ENCODE results near the gene LRRN4.
A peak's percentile ranks its signal among the peaks of the same experiment; 100 is the strongest.

Gene LRRN4

DNA sequence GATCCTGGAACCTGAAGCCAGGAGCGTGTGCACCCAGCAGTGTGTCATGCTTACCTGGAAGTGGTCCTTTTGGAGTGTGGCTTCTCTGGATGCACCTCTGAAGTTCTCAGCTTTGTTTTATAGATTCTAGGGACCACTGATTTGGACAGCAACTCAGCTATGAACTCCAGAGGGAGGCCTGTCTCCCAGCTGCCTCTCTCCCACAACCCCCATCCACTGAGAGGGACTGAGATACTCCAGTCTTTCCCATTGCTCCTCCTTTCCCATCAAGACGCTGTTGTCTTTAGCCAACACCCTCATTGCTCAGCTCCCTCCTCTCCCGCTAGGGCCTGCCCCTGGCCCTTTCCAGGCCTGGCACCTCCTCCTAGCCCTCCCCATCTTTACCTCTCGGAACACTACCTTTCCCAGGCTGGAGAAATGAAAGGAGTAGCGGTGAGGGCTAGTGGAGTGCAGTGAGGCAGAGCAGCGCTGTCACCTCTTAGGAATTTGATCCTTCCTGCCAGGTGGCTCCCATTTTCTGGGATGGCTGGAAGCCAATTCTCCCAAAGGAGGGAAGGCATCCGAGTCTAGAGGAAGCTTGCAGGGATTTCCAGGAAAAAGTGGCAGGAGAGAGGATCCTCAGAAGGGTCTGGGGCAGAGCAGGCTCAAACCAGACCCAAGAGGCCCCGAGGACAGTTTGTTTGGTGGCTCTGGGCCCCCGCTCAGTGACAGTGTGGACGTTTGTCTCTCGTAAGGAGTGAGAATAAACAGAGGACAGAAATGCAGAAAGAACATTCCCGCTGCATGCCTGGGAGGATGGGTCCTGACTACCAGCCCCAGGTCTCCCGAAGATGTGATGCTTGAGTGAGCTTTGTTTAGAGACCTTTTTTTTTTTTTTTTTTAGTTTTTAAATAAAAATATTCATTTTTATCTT is at the start of gene LRRN4:
Gene LRRN4 (minus strand): TSS at position 285 of the 913 bp plus-strand sequence. CDS start 1,261 bp downstream, outside the sequence.
- DNase-seq (ENCODE audit: low spot score): peak; percentile 32

DNA sequence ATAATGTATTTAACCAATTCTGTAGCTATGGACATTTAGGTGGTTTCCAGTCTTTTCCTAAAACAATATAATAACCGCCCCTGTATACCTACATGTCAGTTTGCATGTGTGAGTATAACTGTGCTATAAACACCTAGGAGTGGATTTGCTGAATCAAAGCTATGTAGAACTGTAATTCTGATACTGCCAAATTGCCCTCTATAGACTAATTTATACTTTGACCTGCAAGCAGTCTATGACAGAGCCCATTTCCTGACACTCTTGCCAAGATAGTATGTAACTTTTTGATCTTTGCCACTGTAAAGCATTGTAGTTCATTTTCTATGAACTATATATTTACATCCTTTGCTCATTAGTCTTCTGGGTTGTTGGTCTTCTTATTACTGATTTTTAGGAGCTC is 49.4 kb upstream of the LRRN4 start:
- DNase-seq (ENCODE audit: low spot score): no peak

DNA sequence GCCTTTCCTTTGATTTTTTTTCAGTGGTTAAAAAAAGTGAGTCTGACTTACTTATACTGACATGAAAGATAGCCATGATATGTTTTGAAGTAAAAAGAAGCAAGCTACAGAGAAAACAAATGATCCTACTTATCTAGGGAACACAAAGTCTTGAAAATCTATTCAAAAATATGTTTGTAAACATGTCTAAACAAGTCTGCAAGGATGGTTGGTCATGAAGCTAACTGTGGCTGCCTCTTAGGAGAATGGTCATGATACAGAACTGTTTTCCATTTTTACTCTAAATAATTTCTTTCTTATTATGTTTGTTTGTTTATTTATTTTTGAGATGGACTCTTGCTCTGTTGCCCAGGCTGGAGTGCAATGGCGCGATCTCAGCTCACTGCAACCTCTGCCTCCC is 47.5 kb upstream of the LRRN4 start:
- DNase-seq (ENCODE audit: low spot score): no peak

DNA sequence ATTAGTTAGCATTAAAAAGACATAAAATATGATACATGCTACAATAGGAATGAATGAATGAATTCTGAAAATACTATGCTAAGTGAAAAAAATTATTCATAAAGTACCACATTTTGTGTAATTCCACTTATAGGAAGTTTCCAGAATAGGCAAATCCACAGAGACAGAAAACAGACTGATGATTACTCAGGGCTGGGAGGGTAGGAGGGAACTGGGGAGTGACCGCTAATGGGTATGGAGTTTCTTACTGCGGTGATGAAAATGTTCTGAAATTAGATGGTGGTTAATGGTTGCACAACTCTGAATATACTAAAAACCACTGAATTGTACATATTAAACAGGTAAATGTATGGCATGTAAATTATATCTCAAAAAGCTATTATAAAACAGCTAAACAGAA is 46.4 kb upstream of the LRRN4 start:
- DNase-seq (ENCODE audit: low spot score): no peak

- DNase-seq (ENCODE audit: low spot score): no peak
Observed at GRCh38 chr20:6099819-6100218, 46.0 kb upstream of the LRRN4 start.

- no peak for DNase-seq (ENCODE audit: low spot score)
Observed at GRCh38 chr20:6095409-6095808, 41.5 kb upstream of the LRRN4 start.

GRCh38 chr20:6094565-6094964 is 40.7 kb upstream of the LRRN4 start:
- DNase-seq (ENCODE audit: low spot score): no peak

- DNase-seq (ENCODE audit: low spot score): no peak
Observed at GRCh38 chr20:6094063-6094462, 40.2 kb upstream of the LRRN4 start.

- no peak for DNase-seq (ENCODE audit: low spot score)
Observed at GRCh38 chr20:6091661-6092060, 37.8 kb upstream of the LRRN4 start.

DNA sequence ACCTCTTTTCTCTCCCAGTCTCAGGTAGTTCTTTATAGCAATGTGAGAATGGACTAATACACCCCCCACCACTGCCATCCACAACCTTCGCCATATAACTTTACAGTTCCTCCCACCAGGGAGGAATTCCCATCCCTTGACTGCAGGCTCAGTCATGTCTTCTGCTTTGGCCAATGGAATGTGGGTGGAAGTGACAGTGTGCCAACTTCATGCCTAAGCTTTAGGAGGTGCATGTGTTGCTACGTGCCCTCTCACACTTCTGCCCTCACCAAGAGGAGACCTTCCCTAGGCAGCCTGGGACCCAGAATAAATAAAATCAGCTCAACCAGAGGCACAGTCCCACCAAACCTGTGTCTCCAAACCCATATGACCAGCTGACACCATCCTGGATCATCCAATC is 33.0 kb upstream of the LRRN4 start:
- DNase-seq (ENCODE audit: low spot score): no peak

GRCh38 chr20:6083926-6084325 is 30.1 kb upstream of the LRRN4 start:
- no peak for DNase-seq (ENCODE audit: low spot score)

GRCh38 chr20:6081236-6081635 is 27.4 kb upstream of the LRRN4 start:
- DNase-seq (ENCODE audit: low spot score): peak; percentile 67

DNA sequence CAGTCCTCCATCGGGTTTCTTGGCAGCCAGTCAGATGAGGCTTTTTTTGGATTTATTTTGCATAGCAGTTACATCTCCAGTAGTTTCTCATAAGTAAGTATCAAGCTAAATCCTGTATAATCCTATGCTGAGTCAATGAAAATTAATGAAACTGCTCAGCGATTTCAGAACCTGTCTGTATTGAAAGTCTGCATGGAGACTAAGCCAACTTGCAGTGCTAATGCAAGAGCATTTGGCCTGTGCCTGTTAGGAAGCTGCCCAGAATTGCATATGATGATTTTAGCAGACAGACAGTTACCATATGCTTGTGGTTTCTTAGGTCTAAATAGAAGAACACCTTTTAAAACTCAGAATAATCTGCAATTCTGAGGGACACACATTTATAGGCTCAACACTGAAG is 25.2 kb upstream of the LRRN4 start:
- DNase-seq (ENCODE audit: low spot score): no peak

GRCh38 chr20:6075428-6076219 is 21.8 kb upstream of the LRRN4 start:
- DNase-seq (ENCODE audit: low spot score): no peak

DNA sequence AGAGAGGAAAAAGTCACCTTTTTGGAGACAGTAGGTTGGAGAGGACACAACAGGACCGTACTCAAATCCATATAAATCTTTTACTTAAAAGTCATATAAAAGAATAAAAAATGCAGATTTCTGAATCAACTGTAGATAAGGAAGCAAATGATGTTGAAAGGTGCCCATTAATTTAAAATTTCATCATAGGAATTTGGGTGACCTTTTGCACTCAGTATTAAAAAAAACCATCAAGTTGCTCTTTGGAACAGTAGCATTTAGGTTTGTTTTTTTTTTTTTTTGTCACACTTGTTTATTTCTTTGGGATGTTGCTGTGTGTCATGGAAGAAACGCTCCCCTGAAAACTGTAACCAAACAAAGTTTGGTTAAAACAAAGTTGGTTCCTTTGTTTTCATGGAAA is 20.9 kb upstream of the LRRN4 start:
- no peak for DNase-seq (ENCODE audit: low spot score)

DNA sequence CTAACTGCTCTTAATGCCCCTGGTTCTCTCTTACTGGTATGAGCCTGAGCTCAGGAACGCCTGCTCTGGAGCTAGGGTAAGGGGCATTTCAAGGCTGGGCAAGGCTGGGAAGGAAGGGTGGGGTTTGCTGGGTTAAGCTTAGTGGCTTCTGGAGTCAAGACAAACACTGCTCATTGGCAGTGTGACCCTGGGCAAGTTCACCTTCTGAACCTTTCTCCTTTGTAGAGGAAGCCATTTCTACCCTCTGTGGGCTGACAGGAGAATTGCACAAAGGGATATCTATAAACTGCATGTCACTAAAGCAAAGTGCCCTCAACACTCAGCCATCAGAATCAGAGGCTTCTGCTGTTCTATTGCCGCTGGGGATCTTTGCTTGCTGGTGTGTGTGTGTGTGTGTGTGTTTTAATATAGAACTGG is 20.3 kb upstream of the LRRN4 start:
- no peak for DNase-seq (ENCODE audit: low spot score)

GRCh38 chr20:6070829-6071695 is 17.2 kb upstream of the LRRN4 start:
- no peak for DNase-seq (ENCODE audit: low spot score)

DNA sequence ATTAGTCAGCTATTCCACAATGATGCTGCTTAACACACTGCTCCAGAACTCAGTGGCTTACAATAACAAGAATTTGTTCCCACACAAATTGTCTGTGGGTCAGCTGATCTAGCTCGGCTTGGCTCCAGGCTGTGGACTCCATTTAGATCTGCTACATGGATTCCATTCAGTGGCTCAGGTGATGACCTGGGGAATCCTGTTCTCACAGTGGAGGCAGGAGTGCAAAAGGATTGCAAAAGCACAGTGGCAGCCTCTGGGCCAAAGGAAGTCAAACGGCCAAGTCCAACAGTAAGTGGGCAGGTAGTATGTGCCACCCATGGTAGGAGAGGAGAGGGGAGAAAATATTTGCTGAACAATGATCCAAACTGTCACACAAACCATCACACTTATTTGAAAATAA is 15.8 kb upstream of the LRRN4 start:
- no peak for DNase-seq (ENCODE audit: low spot score)

- DNase-seq (ENCODE audit: low spot score): no peak
Observed at GRCh38 chr20:6067763-6068318, 14.0 kb upstream of the LRRN4 start.

DNA sequence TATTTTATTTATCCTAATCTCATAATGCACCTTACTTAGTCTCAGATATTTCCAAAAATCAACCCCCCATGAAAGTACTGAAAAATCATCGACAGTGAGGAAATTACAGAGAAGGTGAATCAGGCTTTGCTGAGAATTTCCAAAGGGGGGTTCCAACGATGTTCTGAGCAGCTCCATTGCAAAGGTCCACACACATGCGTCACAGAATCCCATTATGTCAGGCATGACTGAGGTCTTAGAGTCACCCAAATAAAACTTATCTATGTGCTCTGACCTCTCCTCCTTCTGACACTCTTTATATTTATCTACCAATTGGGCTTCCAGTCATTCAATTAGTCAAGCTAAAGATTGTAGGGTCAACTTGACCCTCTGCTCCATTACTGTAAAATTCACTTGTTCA is 12.7 kb upstream of the LRRN4 start:
- no peak for DNase-seq (ENCODE audit: low spot score)

GRCh38 chr20:6061544-6061943 is 7.7 kb upstream of the LRRN4 start:
- DNase-seq (ENCODE audit: low spot score): no peak

DNA sequence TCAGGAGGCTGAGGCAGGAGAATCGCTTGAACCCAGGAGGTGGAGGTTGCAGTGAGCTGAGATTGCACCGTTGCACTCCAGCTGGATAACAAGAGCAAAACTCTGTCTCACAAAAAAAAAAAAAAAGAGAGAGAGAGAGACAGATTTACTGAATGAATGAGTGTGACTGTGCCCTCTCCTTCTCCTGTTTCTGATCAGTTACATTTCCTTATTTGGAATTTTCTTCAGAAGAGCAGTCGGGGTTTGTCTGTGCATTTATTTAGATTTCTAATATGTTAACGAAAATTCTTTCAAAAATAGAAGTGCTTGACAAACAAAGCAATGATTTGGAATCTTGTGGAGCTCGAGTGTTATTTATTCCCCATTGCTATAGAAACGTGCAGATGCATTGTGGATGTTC is 6.4 kb upstream of the LRRN4 start:
- no peak for DNase-seq (ENCODE audit: low spot score)
